NB4 (cell line): ENCODE measurements around the gene MBD4.

ENCODE experiments used
- MYC ChIP-seq: IDR thresholded peaks from 2 replicates; pipeline ENCODE4 v1.6.1; 2011; ENCODE audit warnings: low read depth, low read length
- POLR2A ChIP-seq: IDR thresholded peaks from 2 replicates; pipeline ENCODE4 v1.6.1; 2011; ENCODE audit warnings: mild to moderate bottlenecking; ENCODE audit not compliant: insufficient read length; ENCODE audit errors: extremely low read depth
- TF ChIP-seq, protein P1 (sequence below): IDR thresholded peaks from one replicate; pipeline ENCODE4 v1.5.1; 2012; ENCODE audit warnings: low read depth, low read length

DNA sequence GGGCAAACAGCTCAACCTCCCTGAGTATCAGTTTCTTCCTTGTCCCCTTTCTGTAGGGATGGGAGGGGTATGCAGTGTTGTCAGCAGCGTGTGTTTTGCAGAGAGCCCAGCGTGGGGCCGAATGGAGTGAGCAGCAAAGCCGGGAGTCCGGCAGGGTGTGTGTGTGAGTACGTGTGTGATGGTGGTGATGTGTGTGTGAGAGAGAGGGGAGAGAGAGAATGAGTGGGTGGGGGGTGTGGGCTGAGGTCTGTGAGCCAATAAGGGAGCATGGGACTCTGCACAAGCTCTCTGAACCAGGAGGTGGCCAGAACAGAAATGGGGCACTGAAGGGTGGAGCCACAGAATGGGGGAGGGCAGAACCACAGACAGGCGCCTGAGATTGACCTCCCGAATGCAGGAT, 44.1 kb upstream of the MBD4 start:
- TF ChIP-seq MYC, result no peak
- TF ChIP-seq, protein P1, sequence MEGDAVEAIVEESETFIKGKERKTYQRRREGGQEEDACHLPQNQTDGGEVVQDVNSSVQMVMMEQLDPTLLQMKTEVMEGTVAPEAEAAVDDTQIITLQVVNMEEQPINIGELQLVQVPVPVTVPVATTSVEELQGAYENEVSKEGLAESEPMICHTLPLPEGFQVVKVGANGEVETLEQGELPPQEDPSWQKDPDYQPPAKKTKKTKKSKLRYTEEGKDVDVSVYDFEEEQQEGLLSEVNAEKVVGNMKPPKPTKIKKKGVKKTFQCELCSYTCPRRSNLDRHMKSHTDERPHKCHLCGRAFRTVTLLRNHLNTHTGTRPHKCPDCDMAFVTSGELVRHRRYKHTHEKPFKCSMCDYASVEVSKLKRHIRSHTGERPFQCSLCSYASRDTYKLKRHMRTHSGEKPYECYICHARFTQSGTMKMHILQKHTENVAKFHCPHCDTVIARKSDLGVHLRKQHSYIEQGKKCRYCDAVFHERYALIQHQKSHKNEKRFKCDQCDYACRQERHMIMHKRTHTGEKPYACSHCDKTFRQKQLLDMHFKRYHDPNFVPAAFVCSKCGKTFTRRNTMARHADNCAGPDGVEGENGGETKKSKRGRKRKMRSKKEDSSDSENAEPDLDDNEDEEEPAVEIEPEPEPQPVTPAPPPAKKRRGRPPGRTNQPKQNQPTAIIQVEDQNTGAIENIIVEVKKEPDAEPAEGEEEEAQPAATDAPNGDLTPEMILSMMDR, result no peak
- TF ChIP-seq POLR2A, result no peak
